Gastrocnemius medialis (tissue), 4 donors: Measurements from ENCODE around the gene PDZD11.

Experiments used
- POLR2A ChIP-seq, 2 donors: fragments of 450-650 bp; IDR thresholded peaks; one replicate each; pipeline ENCODE4 v1.6.1; 2017; ENCODE audit warnings: antibody characterized with exemption in 2 of 2, mild to moderate bottlenecking in 2 of 2, moderate library complexity in 2 of 2
- TF ChIP-seq, protein P1 (sequence below), 5 experiments: fragments of 450-650 bp in 3 of 5; fragments of 200-600 bp in 2 of 5; sonication (generic) in 2 of 5; IDR thresholded peaks in 4 of 5; conservative IDR thresholded peaks in 1 of 5; 1 replicate in 4 of 5; 2 replicates in 1 of 5; pipeline ENCODE4 v1.5.1; 2016 to 2019; ENCODE audit warnings: antibody characterized with exemption in 5 of 5, mild to moderate bottlenecking in 3 of 5, moderate library complexity in 3 of 5

DNA sequence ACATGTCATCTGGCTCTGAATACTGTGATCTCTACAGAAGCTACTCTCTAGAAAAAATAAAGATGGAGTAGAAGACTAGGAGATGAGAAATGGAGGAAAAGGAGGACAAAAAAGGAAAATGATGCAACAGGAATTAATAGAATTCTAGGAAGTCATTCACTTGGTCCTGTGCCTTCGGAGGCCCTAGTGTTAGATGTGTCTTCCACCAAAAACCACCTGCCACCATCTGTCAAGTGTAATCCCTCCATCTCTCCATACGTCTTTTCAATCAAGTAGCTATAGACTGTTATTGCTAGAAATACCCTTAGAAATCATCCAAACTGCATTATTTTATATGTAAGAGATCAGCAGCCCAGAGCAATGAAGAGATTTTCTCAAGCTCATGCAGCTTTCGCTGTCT is 10.6 kb downstream of the PDZD11 start:
- TF ChIP-seq, protein P1, sequence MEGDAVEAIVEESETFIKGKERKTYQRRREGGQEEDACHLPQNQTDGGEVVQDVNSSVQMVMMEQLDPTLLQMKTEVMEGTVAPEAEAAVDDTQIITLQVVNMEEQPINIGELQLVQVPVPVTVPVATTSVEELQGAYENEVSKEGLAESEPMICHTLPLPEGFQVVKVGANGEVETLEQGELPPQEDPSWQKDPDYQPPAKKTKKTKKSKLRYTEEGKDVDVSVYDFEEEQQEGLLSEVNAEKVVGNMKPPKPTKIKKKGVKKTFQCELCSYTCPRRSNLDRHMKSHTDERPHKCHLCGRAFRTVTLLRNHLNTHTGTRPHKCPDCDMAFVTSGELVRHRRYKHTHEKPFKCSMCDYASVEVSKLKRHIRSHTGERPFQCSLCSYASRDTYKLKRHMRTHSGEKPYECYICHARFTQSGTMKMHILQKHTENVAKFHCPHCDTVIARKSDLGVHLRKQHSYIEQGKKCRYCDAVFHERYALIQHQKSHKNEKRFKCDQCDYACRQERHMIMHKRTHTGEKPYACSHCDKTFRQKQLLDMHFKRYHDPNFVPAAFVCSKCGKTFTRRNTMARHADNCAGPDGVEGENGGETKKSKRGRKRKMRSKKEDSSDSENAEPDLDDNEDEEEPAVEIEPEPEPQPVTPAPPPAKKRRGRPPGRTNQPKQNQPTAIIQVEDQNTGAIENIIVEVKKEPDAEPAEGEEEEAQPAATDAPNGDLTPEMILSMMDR (IDR thresholded peaks at IDR 0.05 in 4 of 5, conservative IDR thresholded peaks at IDR 0.05 in 1 of 5), result no peak
- TF ChIP-seq POLR2A (IDR thresholded peaks at IDR 0.05), result no peak
